H1 (cell line): ENCODE results near the gene CHD1L. TPM values are rescaled to one million over a fixed set of nuclear protein-coding genes. Genes with fewer than 3 reads are reported as not detected.

Experiments
- PHF8 ChIP-seq: fragments of 200-600 bp; sonication (generic); conservative IDR thresholded peaks from 2 replicates; pipeline ENCODE4 v1.7.1; 2012; ENCODE audit warnings: low read depth, mild to moderate bottlenecking, inconsistent platforms, low read length, moderate library complexity
- polyA plus RNA-seq, 7 experiments: library from polyadenylated mRNA; depleted of rRNA in 3 of 7; stranded (reverse) in 5 of 7; unstranded in 2 of 7; fragments of >200 nt in 5 of 7; fragments of 200-250 nt in 2 of 7; gene quantifications; 1 replicate in 5 of 7; 2 replicates in 1 of 7; 4 replicates in 1 of 7; pipeline versions ENCODE4 v1.2.1 to v1.2.3, GENCODE V29; 2011 to 2013; ENCODE audit warnings: missing spikeins in 2 of 7, mixed read lengths in 2 of 7
- total RNA-seq: library from RNA; stranded (reverse); fragmentation: NEBNext Ultra II Directional; extraction: Animal tissue kit (Norgen Biotek cat#: 25700); gene quantifications from 2 replicates; pipeline ENCODE4 v1.2.1, GENCODE V29; 2021

CHD1L gene
- total and polyA plus RNA-seq, 2 of the 8 experiments (the other 6 are each of a cell fraction or from before 2014, with no cell fraction given) = 20.2 to 51.2 TPM

GRCh38 chr1:147216124-147216523 is 26.4 kb upstream of the CHD1L start (continued):
- no peak for TF ChIP-seq PHF8
